ENCODE data around the gene MTHFS. TPM values are rescaled to one million over a fixed set of nuclear protein-coding genes. Genes with fewer than 3 reads are reported as not detected.
"Not testable (repeated sequence)": the region's sequence is repeated elsewhere in the genome, so short reads cannot be mapped to it uniquely, and the experiment has no call there.

The MTHFS gene
- total RNA-seq, 1 donor from 2014 or later: 3.8 TPM

DNA sequence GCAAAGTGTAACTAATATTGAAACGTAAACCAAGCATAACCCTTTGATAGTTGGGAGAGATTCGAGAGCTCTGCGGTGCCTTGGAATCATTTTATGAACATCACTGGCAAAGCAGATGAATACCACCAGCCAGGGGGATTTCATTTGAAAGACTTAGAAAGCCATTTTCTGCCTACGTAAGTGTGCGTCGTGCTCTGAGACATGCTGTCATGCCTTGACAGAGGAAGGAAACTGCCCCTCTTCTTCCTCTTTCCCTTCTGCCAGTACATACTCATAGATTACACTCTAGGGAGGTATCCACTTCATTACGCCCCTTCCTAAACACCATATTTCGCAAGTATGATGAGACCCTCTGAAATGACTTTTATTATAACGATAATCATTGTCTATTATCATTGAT, 3.3 kb upstream of the MTHFS start:
- Mint-ChIP-seq H3K9me3 (ENCODE audit: unreplicated experiment) (no peaks in the 10 kb centered on the region), H3K27ac (ENCODE audit: unreplicated experiment) (no peak overlapping the region), H3K4me3 (ENCODE audit: unreplicated experiment) (no peak overlapping the region), H3K27me3 (ENCODE audit: unreplicated experiment) (peaks cover 2% of the 10 kb centered on the region), H3K4me1 (ENCODE audit: low read depth, unreplicated experiment) (peaks cover 5% of the 10 kb centered on the region), H3K36me3 (ENCODE audit: unreplicated experiment) (no peaks in the 10 kb centered on the region)
- TF ChIP-seq, protein P1, sequence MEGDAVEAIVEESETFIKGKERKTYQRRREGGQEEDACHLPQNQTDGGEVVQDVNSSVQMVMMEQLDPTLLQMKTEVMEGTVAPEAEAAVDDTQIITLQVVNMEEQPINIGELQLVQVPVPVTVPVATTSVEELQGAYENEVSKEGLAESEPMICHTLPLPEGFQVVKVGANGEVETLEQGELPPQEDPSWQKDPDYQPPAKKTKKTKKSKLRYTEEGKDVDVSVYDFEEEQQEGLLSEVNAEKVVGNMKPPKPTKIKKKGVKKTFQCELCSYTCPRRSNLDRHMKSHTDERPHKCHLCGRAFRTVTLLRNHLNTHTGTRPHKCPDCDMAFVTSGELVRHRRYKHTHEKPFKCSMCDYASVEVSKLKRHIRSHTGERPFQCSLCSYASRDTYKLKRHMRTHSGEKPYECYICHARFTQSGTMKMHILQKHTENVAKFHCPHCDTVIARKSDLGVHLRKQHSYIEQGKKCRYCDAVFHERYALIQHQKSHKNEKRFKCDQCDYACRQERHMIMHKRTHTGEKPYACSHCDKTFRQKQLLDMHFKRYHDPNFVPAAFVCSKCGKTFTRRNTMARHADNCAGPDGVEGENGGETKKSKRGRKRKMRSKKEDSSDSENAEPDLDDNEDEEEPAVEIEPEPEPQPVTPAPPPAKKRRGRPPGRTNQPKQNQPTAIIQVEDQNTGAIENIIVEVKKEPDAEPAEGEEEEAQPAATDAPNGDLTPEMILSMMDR (IDR thresholded peaks at IDR 0.05; ENCODE audit: partially characterized antibody, unreplicated experiment): no peak
- no peak for DNase-seq

DNA sequence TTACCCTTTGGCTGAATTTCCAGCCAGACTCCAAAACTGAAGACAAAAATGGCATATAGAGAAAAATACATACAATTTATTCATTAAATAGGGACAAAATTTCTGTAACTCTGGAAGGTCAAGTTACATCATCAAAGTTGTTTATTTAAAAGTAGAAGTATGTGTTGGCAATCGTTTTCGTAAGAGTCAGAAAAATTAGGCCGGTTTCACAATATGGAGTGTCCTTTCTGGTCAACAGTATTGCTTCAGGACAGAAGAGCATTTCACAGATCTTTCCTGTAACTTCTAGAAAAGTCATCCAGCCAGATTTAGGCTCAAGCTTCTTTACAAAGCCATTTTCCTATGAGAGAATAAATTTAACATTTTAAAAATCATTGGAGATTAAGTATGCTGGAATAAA, 2.0 kb upstream of the MTHFS start:
- not testable (repeated sequence) for DNase-seq; H3K4me1 Mint-ChIP-seq (ENCODE audit: low read depth, unreplicated experiment); H3K36me3 Mint-ChIP-seq (ENCODE audit: unreplicated experiment); H3K27me3 Mint-ChIP-seq (ENCODE audit: unreplicated experiment); H3K9me3 Mint-ChIP-seq (ENCODE audit: unreplicated experiment); H3K27ac Mint-ChIP-seq (ENCODE audit: unreplicated experiment); H3K4me3 Mint-ChIP-seq (ENCODE audit: unreplicated experiment)

DNA sequence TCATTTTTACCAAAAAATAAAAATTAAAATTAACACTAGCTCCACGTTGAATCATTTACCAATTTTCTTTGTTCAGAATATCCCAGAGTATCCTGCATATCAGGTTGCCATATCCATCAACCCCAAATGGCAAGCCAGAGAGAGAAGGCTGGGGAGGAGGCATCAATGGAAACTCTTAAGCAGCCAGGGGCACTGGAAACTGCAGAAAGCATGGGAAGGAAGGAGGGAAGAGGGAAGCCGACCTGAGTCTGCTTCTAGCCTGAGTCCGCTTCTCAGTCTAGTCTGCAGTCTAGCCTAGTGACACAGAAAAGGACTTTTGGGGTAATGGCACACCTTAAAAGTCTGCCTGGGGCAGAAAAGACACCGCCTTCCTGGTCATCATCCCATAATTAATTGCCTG, 1.6 kb upstream of the MTHFS start:
- H3K4me1 Mint-ChIP-seq (ENCODE audit: low read depth, unreplicated experiment): peaks cover 5% of the 10 kb centered on the region
- H3K27ac Mint-ChIP-seq (ENCODE audit: unreplicated experiment): no peak overlapping the region
- DNase-seq: no peak
- TF ChIP-seq, protein P1 (IDR thresholded peaks at IDR 0.05; ENCODE audit: partially characterized antibody, unreplicated experiment): no peak
- no peaks in the 10 kb centered on the region for H3K9me3 Mint-ChIP-seq (ENCODE audit: unreplicated experiment)
- peaks cover 2% of the 10 kb centered on the region for H3K27me3 Mint-ChIP-seq (ENCODE audit: unreplicated experiment)
- H3K4me3 Mint-ChIP-seq (ENCODE audit: unreplicated experiment): no peak overlapping the region
- H3K36me3 Mint-ChIP-seq (ENCODE audit: unreplicated experiment): no peaks in the 10 kb centered on the region

DNA sequence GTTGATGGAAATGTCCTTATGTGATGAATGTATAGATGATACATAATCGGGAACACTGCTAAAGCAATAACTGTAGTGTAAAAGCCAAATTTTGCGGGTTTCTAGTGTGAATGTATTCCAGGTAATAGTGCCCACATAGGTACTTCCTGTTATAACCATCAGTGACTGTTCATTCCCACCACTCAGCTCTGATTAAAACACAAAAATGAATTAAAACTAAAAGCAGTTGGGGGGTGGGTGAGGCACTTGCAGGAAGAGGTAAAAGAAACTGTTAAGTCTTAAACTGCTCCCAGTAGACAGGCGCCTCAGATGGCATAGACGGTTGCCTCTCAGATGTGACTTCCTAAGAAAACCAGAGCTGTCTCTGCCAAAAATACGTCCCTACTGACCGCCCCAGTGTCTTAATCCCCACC, 893 bp upstream of the MTHFS start:
- Mint-ChIP-seq H3K4me3 (ENCODE audit: unreplicated experiment) (peak overlapping the region; percentile 84), H3K27ac (ENCODE audit: unreplicated experiment) (no peak overlapping the region), H3K4me1 (ENCODE audit: low read depth, unreplicated experiment) (peaks cover 5% of the 10 kb centered on the region), H3K9me3 (ENCODE audit: unreplicated experiment) (no peaks in the 10 kb centered on the region), H3K27me3 (ENCODE audit: unreplicated experiment) (peaks cover 2% of the 10 kb centered on the region), H3K36me3 (ENCODE audit: unreplicated experiment) (no peaks in the 10 kb centered on the region)
- TF ChIP-seq, protein P1 (IDR thresholded peaks at IDR 0.05; ENCODE audit: partially characterized antibody, unreplicated experiment): no peak
- DNase-seq: no peak

DNA sequence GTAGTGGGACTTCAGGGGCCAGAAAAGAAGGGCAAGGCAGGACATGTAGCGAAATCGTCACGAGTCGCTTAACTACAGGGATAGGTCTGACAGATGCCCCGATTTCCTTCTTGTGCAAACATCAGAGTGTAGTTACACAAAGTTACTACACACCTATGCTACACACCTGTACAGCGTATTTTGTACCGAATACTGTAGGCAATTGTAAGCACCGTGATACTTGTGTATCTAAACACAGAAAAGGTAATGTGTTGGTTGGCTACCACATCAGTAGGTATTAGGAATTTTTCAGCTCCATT, 515 bp upstream of the MTHFS start:
- DNase-seq: no peak

More for the DNA sequence above, 515 bp upstream of the MTHFS start:
- TF ChIP-seq, protein P1 (IDR thresholded peaks at IDR 0.05; ENCODE audit: partially characterized antibody, unreplicated experiment): no peak
- Mint-ChIP-seq H3K4me1 (ENCODE audit: low read depth, unreplicated experiment) (peaks cover 5% of the 10 kb centered on the region), H3K27me3 (ENCODE audit: unreplicated experiment) (peaks cover 2% of the 10 kb centered on the region), H3K9me3 (ENCODE audit: unreplicated experiment) (no peaks in the 10 kb centered on the region), H3K4me3 (ENCODE audit: unreplicated experiment) (peak overlapping the region; percentile 84), H3K27ac (ENCODE audit: unreplicated experiment) (no peak overlapping the region), H3K36me3 (ENCODE audit: unreplicated experiment) (no peaks in the 10 kb centered on the region)

Data from glutamatergic neuron (in vitro differentiated cells).